ENCODE measurements around the gene SLC39A11.

- TF ChIP-seq, protein P1, sequence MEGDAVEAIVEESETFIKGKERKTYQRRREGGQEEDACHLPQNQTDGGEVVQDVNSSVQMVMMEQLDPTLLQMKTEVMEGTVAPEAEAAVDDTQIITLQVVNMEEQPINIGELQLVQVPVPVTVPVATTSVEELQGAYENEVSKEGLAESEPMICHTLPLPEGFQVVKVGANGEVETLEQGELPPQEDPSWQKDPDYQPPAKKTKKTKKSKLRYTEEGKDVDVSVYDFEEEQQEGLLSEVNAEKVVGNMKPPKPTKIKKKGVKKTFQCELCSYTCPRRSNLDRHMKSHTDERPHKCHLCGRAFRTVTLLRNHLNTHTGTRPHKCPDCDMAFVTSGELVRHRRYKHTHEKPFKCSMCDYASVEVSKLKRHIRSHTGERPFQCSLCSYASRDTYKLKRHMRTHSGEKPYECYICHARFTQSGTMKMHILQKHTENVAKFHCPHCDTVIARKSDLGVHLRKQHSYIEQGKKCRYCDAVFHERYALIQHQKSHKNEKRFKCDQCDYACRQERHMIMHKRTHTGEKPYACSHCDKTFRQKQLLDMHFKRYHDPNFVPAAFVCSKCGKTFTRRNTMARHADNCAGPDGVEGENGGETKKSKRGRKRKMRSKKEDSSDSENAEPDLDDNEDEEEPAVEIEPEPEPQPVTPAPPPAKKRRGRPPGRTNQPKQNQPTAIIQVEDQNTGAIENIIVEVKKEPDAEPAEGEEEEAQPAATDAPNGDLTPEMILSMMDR (IDR thresholded peaks at IDR 0.05): no peak
- TF ChIP-seq POLR2A (IDR thresholded peaks at IDR 0.05): no peak
Observed at GRCh38 chr17:73003487-73003886, 89.0 kb downstream of the SLC39A11 start.

Measured in testis (tissue), 2 donors.